SH-SY5Y (cell line): Measurements from ENCODE around the gene TYW1B.
"Not testable (repeated sequence)": the region's sequence is repeated elsewhere in the genome, so short reads cannot be mapped to it uniquely, and the experiment has no call there.

ENCODE experiments used
- GATA2 ChIP-seq: IDR thresholded peaks from 2 replicates; pipeline ENCODE4 v1.6.1; 2011; ENCODE audit warnings: mild to moderate bottlenecking, low read depth, low read length
- GATA3 ChIP-seq: IDR thresholded peaks from 2 replicates; pipeline ENCODE4 v1.6.1; 2011; ENCODE audit warnings: low read depth, mild to moderate bottlenecking, low read length, moderate library complexity

The TYW1B gene

GRCh38 chr7:72827839-72828591 lies at the start of gene TYW1B:
TSS of gene TYW1B (minus strand) at chr7:72828200. CDS start at chr7:72828075, 125 bp downstream.
- not testable (repeated sequence) for TF ChIP-seq GATA3, GATA2

GRCh38 chr7:72805526-72806494 lies 22.2 kb downstream of the TYW1B start:
- TF ChIP-seq GATA2 (no peak), GATA3 (no peak)

- TF ChIP-seq GATA3 (no peak), GATA2 (no peak)
These were observed 34.2 kb downstream of the TYW1B start for GRCh38 chr7:72793791-72794190.

- TF ChIP-seq GATA3 (no peak), GATA2 (no peak)
These were observed 42.6 kb downstream of the TYW1B start for GRCh38 chr7:72785166-72785955.

- TF ChIP-seq GATA2 (no peak), GATA3 (no peak)
These were observed 46.4 kb downstream of the TYW1B start for GRCh38 chr7:72781631-72782030.

- TF ChIP-seq GATA2: no peak
- no peak for TF ChIP-seq GATA3
These were observed 46.8 kb downstream of the TYW1B start for GRCh38 chr7:72781161-72781560.

GRCh38 chr7:72760602-72761001 lies 67.4 kb downstream of the TYW1B start:
- TF ChIP-seq GATA3 (no peak), GATA2 (no peak)

GRCh38 chr7:72754312-72754711 lies 73.7 kb downstream of the TYW1B start:
- no peak for TF ChIP-seq GATA2
- TF ChIP-seq GATA3: no peak

- TF ChIP-seq GATA3 (no peak), GATA2 (no peak)
These were observed 74.2 kb downstream of the TYW1B start for GRCh38 chr7:72753781-72754180.

- TF ChIP-seq GATA3 (no peak), GATA2 (no peak)
These were observed 76.0 kb downstream of the TYW1B start for GRCh38 chr7:72751978-72752377.

GRCh38 chr7:72751378-72751777 lies 76.6 kb downstream of the TYW1B start:
- TF ChIP-seq GATA3 (no peak), GATA2 (no peak)

- TF ChIP-seq GATA3 (no peak), GATA2 (no peak)
These were observed 117.0 kb downstream of the TYW1B start for GRCh38 chr7:72710983-72711382.

- TF ChIP-seq GATA3: no peak
- TF ChIP-seq GATA2: no peak
These were observed 118.1 kb downstream of the TYW1B start for GRCh38 chr7:72709909-72710308.

- TF ChIP-seq GATA2 (no peak), GATA3 (no peak)
These were observed 121.5 kb downstream of the TYW1B start for GRCh38 chr7:72706521-72706920.

GRCh38 chr7:72704894-72705293 lies 123.1 kb downstream of the TYW1B start:
- TF ChIP-seq GATA3: no peak
- TF ChIP-seq GATA2: no peak
